ENCODE data around the gene IFI27L1. TPM values are rescaled to one million over a fixed set of nuclear protein-coding genes. Genes with fewer than 3 reads are reported as not detected.

Gene IFI27L1
- total RNA-seq, 1 donor from 2014 or later = 14.0 TPM

DNA sequence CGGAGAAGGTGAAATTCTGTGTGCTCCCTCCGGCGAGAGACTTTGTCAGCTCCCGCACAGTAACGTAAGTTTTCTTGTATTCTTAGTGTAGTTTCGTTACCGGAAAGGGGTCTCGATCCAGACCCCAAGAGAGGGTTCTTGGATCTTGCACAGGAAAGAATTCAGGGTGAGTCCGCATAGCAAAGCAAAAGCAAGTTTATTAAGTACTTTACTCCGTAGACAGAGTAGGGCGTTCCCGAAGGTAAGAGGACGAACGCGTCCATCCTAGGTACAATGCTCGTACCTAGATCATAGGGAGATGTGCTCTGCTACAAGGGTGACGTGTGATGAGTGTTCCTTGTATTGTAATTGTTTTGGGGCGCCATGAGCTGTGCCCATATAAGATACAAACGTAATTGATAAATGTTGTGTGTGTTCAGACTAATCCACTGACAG is 293 bp downstream of the IFI27L1 start:
- DNase-seq = peak; percentile 38

DNA sequence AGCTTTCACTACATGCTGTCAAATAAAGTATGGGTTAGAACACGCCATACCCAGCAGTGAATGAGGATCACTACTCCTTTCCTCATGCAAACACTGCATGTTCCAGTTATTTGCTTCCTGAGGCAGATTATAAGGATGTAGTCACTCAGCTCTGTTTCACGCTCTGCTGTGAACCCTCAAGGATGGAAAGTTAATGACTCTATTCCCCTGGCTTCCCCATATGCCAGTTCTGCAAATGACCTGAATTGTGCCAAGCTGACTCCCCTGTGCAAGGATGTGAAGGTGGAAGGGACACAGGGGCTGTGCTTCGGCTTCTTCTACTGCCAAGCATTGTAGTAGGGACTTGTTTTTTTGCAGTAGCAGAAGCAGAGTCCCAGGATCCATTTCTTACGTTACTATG is 6.8 kb downstream of the IFI27L1 start:
- DNase-seq = no peak

DNA sequence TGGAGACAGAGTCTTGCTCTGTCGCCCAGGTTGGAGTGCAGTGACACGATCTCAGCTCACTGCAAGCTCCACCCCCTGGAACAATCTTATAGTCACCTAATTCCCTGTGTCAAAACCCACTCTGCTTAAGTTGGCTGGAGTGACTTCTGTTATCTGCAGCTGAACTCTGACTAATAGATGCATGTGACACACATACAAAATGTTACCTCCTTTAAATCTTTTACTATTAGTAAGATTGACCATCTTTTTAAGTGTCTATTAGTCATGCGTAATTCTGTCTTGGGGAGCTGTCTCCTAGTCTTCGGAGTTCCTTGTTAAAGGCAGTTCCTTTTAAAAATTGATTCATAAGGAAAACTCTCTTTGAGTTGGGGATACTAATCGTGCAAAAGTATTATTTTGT is 7.4 kb downstream of the IFI27L1 start:
- no peak for DNase-seq

- DNase-seq = no peak
Measured at GRCh38 chr14:94089479-94089878, 8.4 kb downstream of the IFI27L1 start.

- DNase-seq = no peak
Measured at GRCh38 chr14:94093418-94093817, 12.3 kb downstream of the IFI27L1 start.

- no peak for DNase-seq
Measured at GRCh38 chr14:94097091-94097490, 16.0 kb downstream of the IFI27L1 start.

DNA sequence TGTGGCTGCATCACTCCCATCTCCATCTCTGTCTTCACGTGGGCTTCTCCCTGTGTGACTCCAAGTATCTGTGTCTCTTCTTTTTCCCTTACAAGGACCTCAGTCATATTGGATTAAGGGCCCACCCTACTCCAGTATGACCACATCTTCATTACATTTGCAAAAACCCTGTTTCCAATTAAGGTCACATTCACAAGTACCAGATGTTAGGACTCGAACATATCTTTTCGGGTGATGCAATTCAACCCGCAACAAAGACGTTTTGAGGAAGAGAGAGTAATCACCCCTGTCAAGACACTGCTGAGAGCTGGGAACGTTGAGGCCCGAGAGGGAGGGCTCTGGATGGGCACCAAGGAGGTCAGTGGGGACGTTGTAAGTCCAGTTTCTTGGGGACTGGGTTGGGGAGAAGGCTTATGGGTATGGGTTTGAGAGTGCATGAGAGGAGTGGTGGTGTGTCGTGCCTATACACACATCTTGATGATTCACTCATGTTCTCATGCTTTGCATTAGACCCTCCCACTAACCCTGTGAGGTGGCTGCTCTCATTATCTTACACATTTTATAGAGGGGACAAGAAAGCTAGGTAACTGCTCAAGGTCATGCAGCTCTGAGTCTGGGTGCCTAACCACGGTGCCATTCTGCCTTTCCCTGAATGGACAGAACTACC is 17.3 kb downstream of the IFI27L1 start:
- no peak for DNase-seq

DNA sequence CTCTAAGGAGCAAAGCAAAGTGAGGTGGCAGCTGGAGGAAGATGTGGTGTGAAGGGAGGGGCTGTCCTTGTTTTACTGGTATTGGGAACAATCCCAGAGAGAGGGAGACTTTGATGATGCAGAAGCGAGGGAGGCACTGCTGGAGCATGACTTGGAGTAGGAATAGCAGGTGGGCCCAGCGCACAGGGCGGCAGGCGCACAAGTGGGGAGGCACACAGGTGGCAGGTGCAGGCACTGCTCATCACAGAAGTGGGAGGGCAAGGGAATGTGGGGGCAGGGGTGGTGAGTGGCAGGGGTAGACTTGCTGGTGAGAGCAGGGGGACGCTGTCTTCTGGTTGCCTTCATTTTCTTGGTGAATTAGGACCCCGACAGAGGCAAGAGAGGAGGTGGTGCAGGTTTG is 17.9 kb downstream of the IFI27L1 start:
- no peak for DNase-seq

- no peak for DNase-seq
Measured at GRCh38 chr14:94100847-94101246, 19.7 kb downstream of the IFI27L1 start.

- no peak for DNase-seq
Measured at GRCh38 chr14:94101748-94102147, 20.6 kb downstream of the IFI27L1 start.

GRCh38 chr14:94102768-94103482 is 21.8 kb downstream of the IFI27L1 start:
- no peak for DNase-seq

- DNase-seq = no peak
Measured at GRCh38 chr14:94103554-94104150, 22.5 kb downstream of the IFI27L1 start.

DNA sequence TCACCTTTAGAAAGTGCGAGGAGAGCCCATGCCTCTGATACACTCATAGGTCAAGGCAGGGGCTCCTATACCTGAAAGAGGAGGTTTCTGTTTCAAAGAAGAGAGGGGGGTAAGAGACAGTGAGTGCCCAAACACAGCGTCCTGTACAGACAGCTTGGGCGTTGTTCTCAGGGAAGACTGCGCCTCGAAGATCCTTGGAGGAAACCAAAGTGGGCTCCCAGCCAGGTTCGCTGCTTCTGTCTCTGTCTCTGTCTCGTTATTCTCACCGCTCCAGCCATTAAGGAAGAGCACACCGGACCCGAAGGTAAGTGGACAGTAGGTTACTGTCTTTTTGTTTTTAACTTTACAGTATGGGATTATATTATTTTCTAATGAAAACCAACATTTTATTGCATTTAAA is 23.6 kb downstream of the IFI27L1 start:
- no peak for DNase-seq

DNA sequence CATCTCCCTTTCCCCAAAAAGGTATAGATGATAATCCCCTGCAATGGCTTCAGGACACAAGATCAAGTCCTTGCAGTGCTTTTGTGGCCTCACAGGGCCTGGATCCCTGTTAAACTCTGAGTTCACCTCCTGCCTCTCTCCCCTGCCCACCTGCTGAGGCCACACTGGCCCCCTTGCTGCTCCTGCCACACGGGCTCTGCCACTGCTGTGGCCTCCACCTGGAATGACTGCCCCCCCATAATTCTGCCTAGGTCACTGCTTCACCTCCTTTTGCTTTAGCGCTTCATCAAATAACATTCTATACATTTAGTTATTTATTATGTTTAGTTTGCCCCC is 28.8 kb downstream of the IFI27L1 start:
- no peak for DNase-seq

DNA sequence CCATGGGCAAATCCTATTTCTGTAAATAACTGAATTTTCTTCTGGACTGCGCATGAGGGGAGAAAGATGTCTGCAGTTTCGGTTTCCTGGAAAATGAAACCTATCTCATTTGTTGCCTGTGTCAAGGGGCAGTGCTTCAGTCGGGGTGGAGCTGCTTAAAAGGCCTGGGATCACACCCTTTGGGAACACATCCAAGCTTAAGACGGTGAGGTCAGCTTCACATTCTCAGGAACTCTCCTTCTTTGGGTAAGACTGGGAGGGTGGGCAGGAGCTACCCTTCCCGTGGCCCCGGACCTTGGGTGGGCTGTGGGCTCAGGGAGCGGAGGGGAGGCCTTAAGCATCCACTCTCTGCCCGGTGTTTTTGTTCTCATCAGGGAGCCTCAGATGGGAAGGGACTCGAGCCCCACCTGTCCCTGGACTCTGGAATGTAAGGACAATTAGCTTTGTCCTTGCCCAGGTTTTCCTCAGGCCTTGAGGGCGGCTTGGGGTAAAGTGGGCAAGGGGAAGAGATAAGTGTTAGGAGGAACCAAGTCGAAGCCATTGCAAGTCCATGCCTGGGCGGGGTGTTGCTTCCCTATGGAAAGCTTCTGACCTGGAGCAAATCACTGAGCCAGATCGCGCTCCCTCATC is 29.6 kb downstream of the IFI27L1 start, which contains the start of gene IFI27:
Gene IFI27 (plus strand): TSS at position 185 of the 630 bp plus-strand sequence.
- peak; percentile 70 for DNase-seq

DNA sequence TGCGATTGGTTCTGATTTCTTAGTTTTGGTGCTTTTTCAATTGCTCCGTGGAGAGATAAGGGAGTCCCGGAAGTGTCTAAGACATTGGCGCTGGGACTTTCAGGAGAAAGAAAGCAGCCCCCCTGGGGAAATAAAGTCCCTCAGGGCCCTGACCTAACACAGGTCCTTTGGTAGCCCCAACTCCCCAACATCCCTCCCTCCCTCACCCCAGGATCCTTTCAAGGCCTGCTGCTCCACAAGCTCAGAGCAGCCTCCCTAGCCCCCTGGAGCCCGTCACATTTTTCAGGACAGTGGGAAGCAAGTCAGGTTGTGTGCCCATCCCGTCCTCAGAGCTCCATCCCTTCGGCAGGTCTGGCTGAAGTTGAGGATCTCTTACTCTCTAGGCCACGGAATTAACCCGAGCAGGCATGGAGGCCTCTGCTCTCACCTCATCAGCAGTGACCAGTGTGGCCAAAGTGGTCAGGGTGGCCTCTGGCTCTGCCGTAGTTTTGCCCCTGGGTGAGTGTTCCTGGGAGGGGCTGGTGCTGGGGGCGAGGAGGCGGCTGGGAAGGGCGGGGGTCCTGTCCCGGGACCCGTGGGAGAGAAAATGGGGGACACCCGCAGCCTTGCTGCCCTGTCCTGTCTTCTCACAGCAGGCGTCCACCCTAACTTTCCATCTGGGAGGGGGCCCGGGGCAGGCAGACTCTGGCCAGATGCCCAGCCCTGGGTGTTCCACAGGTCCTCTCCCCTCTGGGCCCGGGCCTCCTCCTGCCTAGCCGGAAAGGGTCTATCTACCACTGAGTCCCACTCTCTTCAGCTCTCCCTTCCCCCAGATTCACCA is 30.4 kb downstream of the IFI27L1 start:
- DNase-seq = no peak

GRCh38 chr14:94112513-94113063 is 31.5 kb downstream of the IFI27L1 start:
- no peak for DNase-seq

DNA sequence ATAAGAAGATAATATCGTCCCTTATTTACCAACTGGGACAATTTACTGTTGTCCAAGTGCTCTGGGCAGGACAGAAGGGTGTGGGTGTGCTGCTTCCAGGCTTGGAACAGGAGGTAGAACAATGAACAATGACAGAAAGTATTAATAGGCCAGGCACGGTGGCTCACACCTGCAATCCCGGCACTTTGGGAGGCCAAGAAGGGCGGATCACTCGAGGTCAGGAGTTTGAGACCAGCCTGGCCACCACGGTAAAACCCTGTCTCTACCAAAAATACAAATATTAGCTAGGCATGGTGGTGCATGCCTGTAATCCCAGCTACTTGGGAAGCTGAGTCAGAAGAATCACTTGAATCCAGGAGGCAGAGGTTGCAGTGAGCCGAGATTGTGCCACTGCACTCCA is 32.0 kb downstream of the IFI27L1 start:
- DNase-seq = no peak

GRCh38 chr14:94113490-94113889 is 32.4 kb downstream of the IFI27L1 start:
- peak; percentile 62 for DNase-seq

GRCh38 chr14:94113908-94114588 is 32.9 kb downstream of the IFI27L1 start:
- peak; percentile 22 for DNase-seq

GRCh38 chr14:94114589-94115057 is 33.5 kb downstream of the IFI27L1 start:
- DNase-seq = no peak
